ENCODE results near the gene TEX35.

TEX35 gene

GRCh38 chr1:178510155-178510554, 2.8 kb upstream of the TEX35 start:
- no peak overlapping the region for H3K4me3 ChIP-seq (ENCODE audit: low read depth, low read length, poor library complexity, severe bottlenecking)
- H3K4me2 ChIP-seq (ENCODE audit: low read length) = no peak overlapping the region
- H3K27ac ChIP-seq (ENCODE audit: low read depth, low read length, poor library complexity, severe bottlenecking) = no peak overlapping the region
- H3K9me2 ChIP-seq (ENCODE audit: low read depth, low read length) = no peaks in the 10 kb centered on the region
- H2AFZ ChIP-seq (ENCODE audit: low read length) = no peak overlapping the region
- no peak overlapping the region for H3K9ac ChIP-seq (ENCODE audit: low read length)
- no peaks in the 10 kb centered on the region for H3K27me3 ChIP-seq (ENCODE audit: insufficient read depth, low read length)
- H3K79me2 ChIP-seq (ENCODE audit: insufficient read depth, low read length) = no peaks in the 10 kb centered on the region
- H3K9me3 ChIP-seq (ENCODE audit: low read length) = no peaks in the 10 kb centered on the region
- no peaks in the 10 kb centered on the region for H4K20me1 ChIP-seq (ENCODE audit: insufficient read depth, low read length)
- no peaks in the 10 kb centered on the region for H3K4me1 ChIP-seq (ENCODE audit: insufficient read depth, low read length, severe bottlenecking)
- H3F3A ChIP-seq (ENCODE audit: insufficient read depth, low read length) = no peaks in the 10 kb centered on the region
- TF ChIP-seq CTCF (IDR thresholded peaks at IDR 0.05; ENCODE audit: low read length) (no peak), EZH2 (IDR thresholded peaks at IDR 0.05; ENCODE audit: borderline replicate concordance, low read length) (no peak)
- no peaks in the 10 kb centered on the region for H3K36me3 ChIP-seq (ENCODE audit: insufficient read depth, low read length)

DNA sequence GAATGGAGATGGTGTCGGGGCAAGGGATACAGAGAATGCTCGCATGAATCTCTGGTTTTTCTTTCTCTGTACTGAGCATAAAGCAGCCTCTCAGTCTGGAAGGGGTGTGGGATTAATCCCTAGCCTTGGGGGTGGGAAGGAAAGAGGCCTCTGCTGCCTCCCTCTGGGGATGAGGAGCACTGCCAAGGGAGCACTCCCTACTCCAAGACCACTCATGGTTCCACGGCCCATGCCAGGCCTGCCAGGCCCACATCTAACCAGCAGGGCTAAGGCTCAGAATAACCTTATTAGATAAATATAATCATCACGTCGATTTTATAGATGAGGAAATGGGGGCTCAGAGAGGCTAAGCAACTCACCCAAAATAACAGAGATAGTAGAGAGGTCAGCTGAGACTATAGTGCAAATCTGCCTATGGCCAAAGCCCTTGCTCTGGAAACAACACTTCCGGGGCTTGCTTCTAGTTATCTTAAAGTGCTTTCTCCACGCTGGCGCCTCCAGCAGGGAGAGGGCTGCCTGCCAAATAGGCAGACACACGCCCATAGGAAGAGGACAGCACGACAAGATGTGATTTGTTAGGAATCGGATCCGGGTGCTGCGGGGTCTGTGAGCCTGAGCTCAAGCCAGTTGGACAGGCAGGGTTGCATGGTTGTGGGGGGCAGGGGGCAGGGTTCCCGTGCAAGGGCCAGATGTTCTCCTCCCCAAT, 522 bp downstream of the TEX35 start:
- no peak overlapping the region for H3K9ac ChIP-seq (ENCODE audit: low read length)
- H2AFZ ChIP-seq (ENCODE audit: low read length) = no peak overlapping the region
- H3K9me2 ChIP-seq (ENCODE audit: low read depth, low read length) = no peaks in the 10 kb centered on the region
- H3K4me3 ChIP-seq (ENCODE audit: low read depth, low read length, poor library complexity, severe bottlenecking) = no peak overlapping the region
- H3F3A ChIP-seq (ENCODE audit: insufficient read depth, low read length) = no peaks in the 10 kb centered on the region
- H3K9me3 ChIP-seq (ENCODE audit: low read length) = no peaks in the 10 kb centered on the region
- TF ChIP-seq EZH2 (IDR thresholded peaks at IDR 0.05; ENCODE audit: borderline replicate concordance, low read length) (no peak), CTCF (IDR thresholded peaks at IDR 0.05; ENCODE audit: low read length) (no peak)
- no peak overlapping the region for H3K27ac ChIP-seq (ENCODE audit: low read depth, low read length, poor library complexity, severe bottlenecking)
- no peaks in the 10 kb centered on the region for H4K20me1 ChIP-seq (ENCODE audit: insufficient read depth, low read length)
- H3K27me3 ChIP-seq (ENCODE audit: insufficient read depth, low read length) = no peaks in the 10 kb centered on the region
- H3K4me1 ChIP-seq (ENCODE audit: insufficient read depth, low read length, severe bottlenecking) = no peaks in the 10 kb centered on the region
- no peaks in the 10 kb centered on the region for H3K36me3 ChIP-seq (ENCODE audit: insufficient read depth, low read length)
- H3K79me2 ChIP-seq (ENCODE audit: insufficient read depth, low read length) = no peaks in the 10 kb centered on the region
- H3K4me2 ChIP-seq (ENCODE audit: low read length) = no peak overlapping the region

DNA sequence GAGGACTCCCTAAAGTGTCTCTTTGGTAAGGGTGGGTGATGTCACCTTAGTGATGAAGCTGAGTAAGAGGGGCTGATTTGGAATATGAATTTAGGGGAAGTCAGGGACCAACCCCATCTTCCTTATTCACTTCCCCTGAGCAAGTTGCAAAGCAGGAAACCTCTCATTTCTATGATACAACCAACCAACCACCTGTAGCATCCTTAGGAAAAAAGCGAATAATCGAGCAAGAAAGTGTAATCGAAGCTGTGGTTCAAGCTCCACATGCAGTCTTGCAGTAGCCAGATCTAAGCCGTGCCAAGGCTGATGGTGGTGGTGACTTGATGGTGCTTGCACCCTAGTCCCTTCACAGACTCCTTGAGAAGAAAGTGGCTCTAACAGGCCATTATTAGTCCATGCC, 3.2 kb downstream of the TEX35 start:
- Histone ChIP-seq H3K79me2 (ENCODE audit: insufficient read depth, low read length) (no peaks in the 10 kb centered on the region), H3K9me3 (ENCODE audit: low read length) (no peaks in the 10 kb centered on the region), H3K27ac (ENCODE audit: low read depth, low read length, poor library complexity, severe bottlenecking) (no peak overlapping the region), H3K27me3 (ENCODE audit: insufficient read depth, low read length) (no peaks in the 10 kb centered on the region; the same call in 1 of the 2 replicates), H3K36me3 (ENCODE audit: insufficient read depth, low read length) (no peaks in the 10 kb centered on the region), H2AFZ (ENCODE audit: low read length) (no peak overlapping the region), H3K4me1 (ENCODE audit: insufficient read depth, low read length, severe bottlenecking) (no peaks in the 10 kb centered on the region), H3K4me3 (ENCODE audit: low read depth, low read length, poor library complexity, severe bottlenecking) (no peak overlapping the region), H3K9ac (ENCODE audit: low read length) (no peak overlapping the region), H3K9me2 (ENCODE audit: low read depth, low read length) (no peaks in the 10 kb centered on the region), H3F3A (ENCODE audit: insufficient read depth, low read length) (no peaks in the 10 kb centered on the region), H3K4me2 (ENCODE audit: low read length) (no peak overlapping the region), H4K20me1 (ENCODE audit: insufficient read depth, low read length) (no peaks in the 10 kb centered on the region)
- no peak for TF ChIP-seq CTCF (IDR thresholded peaks at IDR 0.05; ENCODE audit: low read length)
- TF ChIP-seq EZH2 (IDR thresholded peaks at IDR 0.05; ENCODE audit: borderline replicate concordance, low read length) = no peak

All from OCI-LY1 (cell line).